Measurements from ENCODE around the gene ALOX5. TPM values are rescaled to one million over a fixed set of nuclear protein-coding genes. Genes with fewer than 3 reads are reported as not detected.
"Not testable (repeated sequence)": the region's sequence is repeated elsewhere in the genome, so short reads cannot be mapped to it uniquely, and the experiment has no call there.

The ALOX5 gene
- total RNA-seq, 1 experiment from 2014 or later = 0.60 TPM

- no peak for DNase-seq (ENCODE audit: low spot score)
These were observed 30.7 kb downstream of the ALOX5 start for GRCh38 chr10:45404770-45405120.

GRCh38 chr10:45407542-45407941 lies 33.5 kb downstream of the ALOX5 start:
- DNase-seq (ENCODE audit: low spot score) = no peak

GRCh38 chr10:45408421-45409319 lies 34.7 kb downstream of the ALOX5 start:
- DNase-seq (ENCODE audit: low spot score) = no peak

- DNase-seq (ENCODE audit: low spot score) = not testable (repeated sequence)
These were observed 35.3 kb downstream of the ALOX5 start for GRCh38 chr10:45409347-45409746.

GRCh38 chr10:45409782-45410181 lies 35.8 kb downstream of the ALOX5 start:
- DNase-seq (ENCODE audit: low spot score) = no peak

- DNase-seq (ENCODE audit: low spot score) = no peak
These were observed 36.4 kb downstream of the ALOX5 start for GRCh38 chr10:45410489-45410806.

- no peak for DNase-seq (ENCODE audit: low spot score)
These were observed 37.0 kb downstream of the ALOX5 start for GRCh38 chr10:45410807-45411606.

GRCh38 chr10:45411607-45411940 lies 37.6 kb downstream of the ALOX5 start:
- DNase-seq (ENCODE audit: low spot score) = no peak

GRCh38 chr10:45415062-45415461 lies 41.0 kb downstream of the ALOX5 start:
- DNase-seq (ENCODE audit: low spot score) = not testable (repeated sequence)

- DNase-seq (ENCODE audit: low spot score) = no peak
These were observed 42.6 kb downstream of the ALOX5 start for GRCh38 chr10:45416603-45417002.

GRCh38 chr10:45417746-45418145 lies 43.7 kb downstream of the ALOX5 start:
- DNase-seq (ENCODE audit: low spot score) = no peak

- DNase-seq (ENCODE audit: low spot score) = no peak
These were observed 44.4 kb downstream of the ALOX5 start for GRCh38 chr10:45418417-45418848.

GRCh38 chr10:45418849-45419675 lies 45.0 kb downstream of the ALOX5 start:
- no peak for DNase-seq (ENCODE audit: low spot score)

- no peak for DNase-seq (ENCODE audit: low spot score)
These were observed 45.6 kb downstream of the ALOX5 start for GRCh38 chr10:45419676-45420025.

GRCh38 chr10:45420453-45421192 lies 46.6 kb downstream of the ALOX5 start:
- peak; percentile 91 for DNase-seq (ENCODE audit: low spot score)

GRCh38 chr10:45421221-45422097 lies 47.4 kb downstream of the ALOX5 start:
- no peak for DNase-seq (ENCODE audit: low spot score)

- no peak for DNase-seq (ENCODE audit: low spot score)
These were observed 48.3 kb downstream of the ALOX5 start for GRCh38 chr10:45422207-45422865.

- DNase-seq (ENCODE audit: low spot score) = no peak
These were observed 49.0 kb downstream of the ALOX5 start for GRCh38 chr10:45422866-45423659.

GRCh38 chr10:45423976-45424499 lies 50.0 kb downstream of the ALOX5 start:
- DNase-seq (ENCODE audit: low spot score) = no peak
